Stimulated activated CD4-positive, alpha-beta T cell treated with anti-CD3 and anti-CD28 coated beads, Interleukin-15, amount 100 ng/mL, for 48 hours (primary cell): ENCODE measurements around the gene FBXL3.

Source experiments
- DNase-seq, 2 donors: peaks; one replicate each; pipeline ENCODE4 v3.0.0-alpha.2; 2020; ENCODE audit warnings: low read depth in 2 of 2

The FBXL3 gene

GRCh38 chr13:77026861-77027621, at the start of gene FBXL3:
TSS of gene FBXL3 (minus strand) at chr13:77027159. CDS start at chr13:77021860, 5,299 bp downstream.
- DNase-seq: peak; percentile 65 to 69

- no peak for DNase-seq
Measured at GRCh38 chr13:77067519-77067918, 40.6 kb upstream of the FBXL3 start.

GRCh38 chr13:77065461-77066147, 38.6 kb upstream of the FBXL3 start:
- no peak for DNase-seq

GRCh38 chr13:77062097-77062496, 35.1 kb upstream of the FBXL3 start:
- DNase-seq: no peak

- DNase-seq: no peak
Measured at GRCh38 chr13:77061362-77061761, 34.4 kb upstream of the FBXL3 start.

- no peak for DNase-seq
Measured at GRCh38 chr13:77056886-77057285, 29.9 kb upstream of the FBXL3 start.

GRCh38 chr13:77056382-77056781, 29.4 kb upstream of the FBXL3 start:
- no peak for DNase-seq

- no peak for DNase-seq
Measured at GRCh38 chr13:77055158-77055557, 28.2 kb upstream of the FBXL3 start.

GRCh38 chr13:77053192-77053591, 26.2 kb upstream of the FBXL3 start:
- no peak for DNase-seq

- DNase-seq: no peak
Measured at GRCh38 chr13:77048681-77049080, 21.7 kb upstream of the FBXL3 start.

- DNase-seq: no peak
Measured at GRCh38 chr13:77047649-77048343, 20.8 kb upstream of the FBXL3 start.

- DNase-seq: no peak
Measured at GRCh38 chr13:77042566-77043177, 15.7 kb upstream of the FBXL3 start.

GRCh38 chr13:77040835-77041234, 13.9 kb upstream of the FBXL3 start:
- no peak for DNase-seq

GRCh38 chr13:77040076-77040475, 13.1 kb upstream of the FBXL3 start:
- no peak for DNase-seq

- DNase-seq: no peak
Measured at GRCh38 chr13:77038907-77039480, 12.0 kb upstream of the FBXL3 start.

GRCh38 chr13:77036279-77036678, 9.3 kb upstream of the FBXL3 start:
- no peak for DNase-seq

- DNase-seq: no peak
Measured at GRCh38 chr13:77034881-77035280, 7.9 kb upstream of the FBXL3 start.

- no peak for DNase-seq
Measured at GRCh38 chr13:77033717-77034302, 6.9 kb upstream of the FBXL3 start.

GRCh38 chr13:77031656-77032243, 4.8 kb upstream of the FBXL3 start:
- DNase-seq: no peak

- no peak for DNase-seq
Measured at GRCh38 chr13:77029436-77029835, 2.5 kb upstream of the FBXL3 start.

GRCh38 chr13:77028202-77028601, 1.2 kb upstream of the FBXL3 start:
- DNase-seq: no peak
